ENCODE results near the gene ANKRD13C.

The ANKRD13C gene

DNA sequence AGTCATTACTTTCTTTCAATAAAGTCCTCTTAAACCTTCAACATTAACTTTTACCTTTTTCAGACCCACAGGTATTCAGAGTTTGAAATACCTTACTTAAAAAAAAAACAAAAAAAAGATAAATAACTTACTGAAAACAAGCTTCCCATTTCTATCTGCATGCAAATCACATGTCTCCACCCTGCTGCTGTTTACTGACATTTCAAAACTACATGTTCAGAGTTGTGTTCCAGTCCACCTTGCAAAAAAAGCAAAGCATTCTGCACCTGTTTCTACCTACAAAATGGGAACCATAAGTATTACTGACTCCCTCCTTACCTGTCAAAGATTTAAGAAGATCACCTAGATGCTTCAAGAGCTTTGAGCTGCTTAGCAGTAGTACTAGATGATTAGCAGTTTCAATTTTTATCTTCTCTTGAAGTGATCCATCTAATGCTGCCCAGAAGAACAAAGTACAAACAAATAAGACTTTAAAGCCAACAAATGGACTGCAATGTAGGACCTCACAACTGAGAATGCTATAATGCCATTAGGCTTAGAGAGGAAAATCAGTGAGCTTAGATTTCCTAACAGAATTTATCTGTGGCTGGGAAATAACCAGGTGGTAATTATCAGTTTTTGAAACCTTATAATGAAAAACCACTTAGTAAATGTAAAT is 61.2 kb downstream of the ANKRD13C start:
- no peak for DNase-seq

GRCh38 chr1:70290218-70290617 is 64.3 kb downstream of the ANKRD13C start:
- DNase-seq = no peak

DNA sequence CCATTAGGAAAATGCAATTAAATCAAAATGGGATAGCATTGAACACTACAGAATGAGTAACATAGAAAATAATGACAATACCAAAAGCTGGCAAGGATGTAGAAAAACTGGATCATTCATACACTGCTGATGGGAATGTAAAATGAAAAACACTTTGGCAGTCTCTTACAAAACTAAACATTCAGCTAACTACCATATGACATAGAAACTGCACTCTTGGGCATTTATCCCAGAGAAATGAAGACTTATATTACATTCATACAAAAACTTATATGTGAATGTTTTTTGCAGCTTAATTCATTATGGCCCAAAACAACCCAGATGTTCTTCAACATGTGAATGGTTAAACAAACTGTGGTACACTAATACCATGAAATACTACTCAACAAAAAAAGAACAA is 66.4 kb downstream of the ANKRD13C start:
- DNase-seq = no peak

DNA sequence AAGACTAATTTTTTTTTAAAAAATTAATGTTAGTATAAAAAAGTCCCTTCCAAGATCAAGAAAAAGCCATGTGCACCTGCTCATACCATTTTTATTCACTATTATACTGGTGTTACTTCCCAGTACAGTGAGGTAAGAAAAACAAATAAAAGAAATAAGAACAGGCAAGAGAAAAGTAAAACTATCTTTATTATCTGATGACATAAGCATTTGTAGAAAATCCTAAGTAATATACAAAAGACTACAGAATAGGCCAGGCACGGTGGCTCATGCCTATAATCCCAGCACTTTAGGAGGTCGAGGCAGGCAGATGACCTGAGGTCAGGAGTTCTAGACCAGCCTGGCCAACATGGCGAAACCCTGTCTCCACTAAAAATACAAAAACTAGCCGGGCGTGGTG is 68.1 kb downstream of the ANKRD13C start:
- no peak for DNase-seq

DNA sequence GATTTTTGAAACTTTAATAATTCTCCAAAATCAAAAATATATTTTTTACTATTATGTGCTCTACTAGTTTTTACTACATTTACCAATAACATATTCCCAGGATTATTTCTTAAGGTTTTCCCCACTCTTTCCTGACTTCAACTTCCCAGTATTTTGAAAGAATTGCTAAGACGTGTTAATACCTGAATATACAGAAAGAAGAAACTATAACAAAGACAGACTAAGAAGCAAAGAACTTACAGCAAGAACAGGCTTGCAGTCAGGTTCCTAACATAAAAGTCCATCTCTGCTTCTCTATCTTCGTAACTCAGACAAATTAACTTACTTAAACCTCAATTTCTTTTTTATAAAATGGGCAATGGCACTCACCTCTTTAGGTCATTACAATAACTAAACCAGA is 70.2 kb downstream of the ANKRD13C start:
- DNase-seq = no peak

- DNase-seq = no peak
Measured at GRCh38 chr1:70278710-70279109, 75.8 kb downstream of the ANKRD13C start.

DNA sequence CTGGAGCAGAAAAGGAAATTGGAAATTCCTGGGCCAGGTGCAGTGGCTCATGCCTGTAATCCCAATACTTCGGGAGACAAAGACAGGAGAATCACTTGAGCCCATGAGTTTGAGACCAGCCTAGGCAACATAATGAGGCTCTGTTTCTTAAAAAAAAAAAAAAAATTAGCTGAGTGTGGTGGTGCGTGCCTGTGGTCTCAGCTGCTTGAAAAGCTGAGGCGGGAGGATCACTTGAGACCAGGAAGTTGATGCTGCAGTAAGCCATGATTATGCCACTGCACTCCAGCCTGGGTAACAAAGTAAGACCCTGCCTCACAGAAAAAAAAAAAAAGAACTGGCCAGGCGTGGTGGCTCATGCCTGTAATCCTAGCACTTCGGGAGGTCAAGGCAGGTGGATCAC is 76.6 kb downstream of the ANKRD13C start:
- no peak for DNase-seq

GRCh38 chr1:70265946-70266345 is 88.6 kb downstream of the ANKRD13C start:
- no peak for DNase-seq

DNA sequence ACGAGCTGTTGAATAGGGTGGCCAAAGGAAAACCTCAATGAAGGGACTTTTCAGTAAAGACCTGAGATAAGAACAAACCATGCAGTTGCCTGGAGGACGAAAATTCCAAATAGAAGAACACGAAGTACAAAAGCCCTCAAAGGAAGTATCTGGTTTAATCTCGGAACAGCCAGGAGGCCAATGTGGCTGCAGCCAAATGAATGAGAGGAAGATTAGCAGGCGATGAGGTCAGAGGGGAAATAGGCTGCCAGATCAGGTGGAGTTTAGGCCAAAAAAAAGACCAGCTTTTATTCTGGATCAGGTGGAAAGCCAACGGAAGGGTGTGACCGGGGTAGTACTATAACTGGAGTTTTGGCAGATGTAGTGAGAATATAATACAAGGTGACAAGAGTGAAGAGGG is 89.7 kb downstream of the ANKRD13C start:
- DNase-seq = no peak

DNA sequence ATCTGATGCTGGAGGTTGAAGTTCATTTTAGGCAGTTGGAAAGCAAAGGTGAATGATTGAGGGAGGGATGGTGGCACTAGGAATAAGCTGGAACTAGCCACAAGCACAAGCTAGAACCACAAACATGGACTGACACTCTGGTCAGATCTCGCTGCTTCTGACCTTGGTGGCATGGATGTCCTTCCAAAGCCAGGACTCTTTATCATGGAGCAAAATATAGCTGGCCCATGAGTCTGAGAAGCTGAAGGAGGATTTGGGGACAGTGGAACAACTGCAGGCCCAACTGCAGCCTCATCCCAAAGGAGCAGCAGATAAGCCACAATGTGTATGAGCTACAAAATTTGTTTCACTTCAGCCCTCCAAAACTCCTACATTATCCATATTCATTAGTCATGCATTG is 97.9 kb downstream of the ANKRD13C start:
- no peak for DNase-seq

- no peak for DNase-seq
Measured at GRCh38 chr1:70248729-70249128, 105.8 kb downstream of the ANKRD13C start.

GRCh38 chr1:70247768-70248167 is 106.8 kb downstream of the ANKRD13C start:
- DNase-seq = no peak

GRCh38 chr1:70247122-70247521 is 107.4 kb downstream of the ANKRD13C start:
- DNase-seq = no peak

GRCh38 chr1:70239940-70240339 is 114.6 kb downstream of the ANKRD13C start:
- DNase-seq = no peak

DNA sequence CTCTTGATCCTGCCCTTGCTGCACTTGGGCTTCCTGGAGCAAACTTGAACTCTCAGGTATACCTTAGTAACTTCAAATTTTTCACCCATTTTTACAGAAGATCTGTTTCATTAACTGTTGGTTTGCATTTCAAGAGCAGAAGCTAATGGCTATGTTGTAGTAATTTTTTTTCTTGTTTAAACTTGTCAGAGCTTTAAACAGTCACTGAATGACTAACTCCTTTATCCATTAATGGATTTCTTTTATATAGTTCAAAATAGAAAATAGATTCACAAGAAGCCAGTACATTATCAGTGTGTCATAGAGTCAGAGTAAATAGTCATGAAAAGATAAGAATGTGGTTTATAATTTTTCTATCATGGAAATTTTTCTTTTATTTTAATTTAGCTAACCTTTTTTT is 119.8 kb downstream of the ANKRD13C start:
- DNase-seq = no peak

GRCh38 chr1:70231475-70231874 is 123.0 kb downstream of the ANKRD13C start:
- no peak for DNase-seq

GRCh38 chr1:70228670-70229069 is 125.9 kb downstream of the ANKRD13C start:
- no peak for DNase-seq

DNA sequence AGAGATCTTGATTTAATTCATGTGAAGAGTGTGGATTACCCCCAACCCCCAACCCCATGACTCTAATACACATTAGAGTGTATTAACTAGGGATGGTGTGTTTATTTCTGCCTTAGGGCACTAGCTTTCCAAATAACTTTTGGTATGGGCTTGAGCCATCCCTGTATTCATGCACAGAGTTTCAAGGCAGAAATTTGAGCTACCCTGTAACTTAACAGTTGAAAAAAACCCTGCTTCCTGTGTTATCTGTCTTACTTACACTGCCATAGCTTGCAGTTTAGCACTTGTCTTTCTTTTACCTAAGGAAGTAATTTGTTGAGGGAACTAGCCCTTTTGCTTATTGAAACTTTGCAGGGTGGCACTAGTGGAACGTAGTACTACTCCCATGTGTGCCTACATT is 127.1 kb downstream of the ANKRD13C start:
- DNase-seq = no peak

- no peak for DNase-seq
Measured at GRCh38 chr1:70224954-70225353, 129.6 kb downstream of the ANKRD13C start.

- no peak for DNase-seq
Measured at GRCh38 chr1:70222716-70223235, 131.7 kb downstream of the ANKRD13C start.

DNA sequence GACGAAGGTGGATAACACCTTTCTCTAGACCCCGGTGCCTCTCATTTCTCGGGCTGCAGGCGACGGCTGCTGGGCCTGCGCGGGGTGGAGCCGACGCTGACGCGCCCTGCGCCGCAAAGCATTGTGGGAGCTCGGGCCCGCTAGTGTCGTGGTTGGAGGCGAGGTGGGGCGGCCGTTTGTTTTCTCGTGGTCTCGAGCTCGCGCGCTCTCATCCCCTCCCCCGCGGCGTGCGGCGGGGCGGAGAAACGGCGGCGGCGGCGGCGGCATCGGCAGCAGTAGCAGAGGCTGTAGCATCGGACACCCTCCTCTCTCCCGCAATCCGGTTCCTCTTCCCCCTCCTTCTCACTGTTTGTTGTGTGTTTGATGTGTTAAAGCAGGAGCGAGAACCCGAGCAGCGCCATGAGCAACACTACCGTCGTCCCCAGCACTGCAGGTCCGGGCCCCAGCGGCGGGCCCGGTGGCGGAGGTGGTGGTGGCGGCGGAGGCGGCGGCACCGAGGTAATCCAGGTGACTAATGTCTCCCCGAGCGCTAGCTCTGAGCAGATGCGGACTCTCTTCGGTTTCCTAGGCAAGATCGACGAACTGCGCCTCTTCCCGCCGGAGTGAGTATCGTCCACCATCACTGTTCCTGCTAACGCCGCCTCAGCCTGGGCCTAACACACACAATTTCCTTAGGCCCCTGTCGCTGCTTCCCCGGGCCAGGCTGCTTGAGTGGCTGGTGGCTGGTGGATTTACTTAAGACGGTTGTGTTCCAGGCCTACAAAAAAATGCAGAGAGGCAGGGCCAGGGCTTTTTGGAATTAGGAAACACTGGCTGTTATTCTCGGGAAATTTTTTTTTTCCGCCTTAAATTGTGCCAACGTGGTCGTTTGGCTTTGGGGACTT is 133.0 kb downstream of the ANKRD13C start, which contains the start of gene SRSF11:
Gene SRSF11, plus strand, starts transcription at position 143 of the 884 bp plus-strand sequence. Its CDS starts 257 bp downstream, at position 400.
- DNase-seq = peak; percentile 95

DNA sequence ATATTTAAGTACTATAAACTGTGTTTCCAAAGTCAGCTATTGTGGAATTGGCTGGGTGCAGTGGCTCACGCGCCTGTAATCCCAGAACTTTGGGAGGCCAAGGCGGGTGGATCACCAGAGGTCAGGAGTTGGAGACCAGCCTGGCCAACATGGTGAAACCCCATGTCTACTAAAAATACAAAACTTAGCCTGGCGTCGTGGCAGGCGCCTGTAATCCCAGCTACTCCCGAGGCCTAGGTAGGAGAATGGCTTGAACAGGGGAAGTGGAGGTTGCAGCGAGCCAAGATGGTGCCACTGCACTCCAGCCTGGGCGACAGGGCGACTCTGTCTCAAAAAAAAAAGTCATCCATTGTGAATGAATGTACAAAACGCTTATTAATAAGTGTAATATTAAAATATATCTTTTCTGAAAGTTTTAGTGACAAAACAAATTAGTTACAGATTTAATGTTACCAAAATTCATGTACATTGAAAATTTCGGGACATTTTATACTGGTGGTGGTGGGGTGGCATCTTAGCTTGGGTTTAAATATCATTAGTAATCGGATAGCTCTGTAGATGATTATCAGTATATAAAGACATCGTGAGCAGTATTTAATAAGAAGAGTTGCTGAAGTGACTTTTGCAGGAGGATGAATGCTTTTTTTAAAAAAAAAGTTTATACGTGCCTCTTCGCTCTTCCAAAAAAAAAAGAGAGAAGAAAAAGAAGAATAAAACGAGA is 133.8 kb downstream of the ANKRD13C start:
- no peak for DNase-seq

DNA sequence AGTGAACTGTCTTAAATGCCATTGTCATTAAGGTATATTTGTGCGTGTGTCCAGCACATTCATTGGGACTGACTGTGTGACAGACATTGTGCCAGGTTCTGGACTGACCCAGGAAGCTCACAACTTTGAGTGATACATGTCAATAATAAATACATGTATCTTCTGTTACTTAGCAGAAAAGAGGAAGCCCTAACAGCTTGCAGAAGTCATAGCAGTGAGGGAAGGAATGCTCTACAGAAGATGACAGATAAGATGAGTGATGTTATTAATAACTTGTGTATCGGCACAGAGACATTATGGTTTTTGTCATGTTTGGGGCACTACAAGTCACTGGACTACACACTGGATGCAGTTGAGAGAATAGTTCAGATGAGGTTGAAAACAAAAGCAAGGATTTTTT is 134.5 kb downstream of the ANKRD13C start:
- DNase-seq = no peak

All from midbrain (tissue), 1 donor.